K562 (cell line): ENCODE measurements around the gene SCMH1. TPM values are rescaled to one million over a fixed set of nuclear protein-coding genes. Genes with fewer than 3 reads are reported as not detected.

Source experiments
- ARID1B ChIP-seq: fragments of 450-650 bp; IDR thresholded peaks from 2 replicates; pipeline ENCODE4 v1.6.1; 2016; ENCODE audit warnings: antibody characterized with exemption, mild to moderate bottlenecking, inconsistent platforms
- ATF1 ChIP-seq, 2 experiments: fragments of 450-650 bp in 1 of 2; IDR thresholded peaks; 2 replicates each; pipeline ENCODE4 v1.6.1; 2016; ENCODE audit warnings: missing compliant biosample characterization in 1 of 2, missing genetic modification characterization in 1 of 2
- CHAMP1 ChIP-seq: fragments of 450-650 bp; IDR thresholded peaks from 2 replicates; pipeline ENCODE4 v1.6.1; 2016; ENCODE audit warnings: mild to moderate bottlenecking
- CREB1 ChIP-seq, 2 experiments: sonication (generic) in 1 of 2; formaldehyde crosslinking in 1 of 2; IDR thresholded peaks; 2 replicates each; pipeline versions ENCODE4 v1.6.1 to v1.8.0; 2012 to 2022; ENCODE audit warnings: inconsistent platforms in 1 of 2, mild to moderate bottlenecking in 1 of 2, missing genetic modification reagents in 1 of 2, moderate library complexity in 1 of 2
- CTBP1 ChIP-seq: fragments of 450-650 bp; IDR thresholded peaks from 2 replicates; pipeline ENCODE4 v1.6.1; 2016; ENCODE audit warnings: borderline replicate concordance
- HMBOX1 ChIP-seq: sonication (generic); IDR thresholded peaks from 2 replicates; pipeline ENCODE4 v1.6.1; 2016
- KAT8 ChIP-seq: fragments of 450-650 bp; IDR thresholded peaks from 2 replicates; pipeline ENCODE4 v1.6.1; 2016; ENCODE audit warnings: low read depth, mild to moderate bottlenecking
- KDM1A ChIP-seq, 2 experiments: fragments of 450-650 bp; IDR thresholded peaks; 2 replicates each; pipeline ENCODE4 v1.6.1; 2016; ENCODE audit warnings: mild to moderate bottlenecking in 2 of 2
- KLF6 ChIP-seq: fragments of 250-450 bp; sonication (Bioruptor Pico); IDR thresholded peaks from 2 replicates; pipeline ENCODE4 v1.4.0; 2020; ENCODE audit warnings: mild to moderate bottlenecking, moderate library complexity, borderline replicate concordance
- MLX ChIP-seq, 2 experiments: fragments of 450-650 bp in 1 of 2; sonication (generic) in 1 of 2; formaldehyde crosslinking; conservative IDR thresholded peaks; 2 replicates each; pipeline versions ENCODE4 v1.4.0 to v1.8.1; 2020 to 2022; ENCODE audit warnings: mild to moderate bottlenecking in 1 of 2, missing genetic modification reagents in 1 of 2
- MYBL2 ChIP-seq, 2 experiments: fragments of 450-650 bp in 1 of 2; sonication (generic) in 1 of 2; formaldehyde crosslinking in 1 of 2; IDR thresholded peaks; 2 replicates each; pipeline versions ENCODE4 v1.6.1 to v1.8.1; 2017 to 2022; ENCODE audit warnings: borderline replicate concordance in 1 of 2, inconsistent platforms in 1 of 2, low read depth in 1 of 2, mild to moderate bottlenecking in 1 of 2, missing genetic modification reagents in 1 of 2, moderate library complexity in 1 of 2
- NCOA2 ChIP-seq, 2 experiments: fragments of 450-650 bp; IDR thresholded peaks; 2 replicates each; pipeline ENCODE4 v1.6.1; 2018; ENCODE audit warnings: mild to moderate bottlenecking in 2 of 2, moderate library complexity in 1 of 2; ENCODE audit not compliant: partially characterized antibody in 2 of 2
- SFPQ ChIP-seq: fragments of 200-400 bp; formaldehyde crosslinking; IDR thresholded peaks from 2 replicates; pipeline ENCODE4 v1.6.1; 2017; ENCODE audit warnings: mild to moderate bottlenecking, low read depth, low read length, moderate library complexity
- SMARCA4 ChIP-seq: fragments of 450-650 bp; IDR thresholded peaks from 2 replicates; pipeline ENCODE4 v1.6.1; 2016
- SNAPC5 ChIP-seq: fragments of 250-450 bp; sonication (Bioruptor Pico); IDR thresholded peaks from 2 replicates; pipeline ENCODE4 v1.8.0; 2021; ENCODE audit warnings: moderate library complexity, mild to moderate bottlenecking, inconsistent platforms
- TAL1 ChIP-seq: fragments of 450-650 bp; IDR thresholded peaks from 2 replicates; pipeline ENCODE4 v1.6.1; 2016; ENCODE audit warnings: mild to moderate bottlenecking
- ZBTB34 ChIP-seq: fragments of 250-450 bp; sonication (Bioruptor Pico); IDR thresholded peaks from 2 replicates; pipeline ENCODE4 v1.8.0; 2021; ENCODE audit warnings: mild to moderate bottlenecking, moderate library complexity
- polyA plus RNA-seq, 8 experiments: library from polyadenylated mRNA; depleted of rRNA in 4 of 8; stranded (reverse) in 5 of 8; unstranded in 3 of 8; fragments of >200 nt; fragmentation: Nextera tagmentation in 2 of 8; fragmentation: Illumina TruSeq in 1 of 8; extraction: Ambion mirVana in 2 of 8; extraction: Trizol in 1 of 8; gene quantifications; 2 replicates each; pipeline versions ENCODE4 v1.2.1 to v1.2.3, GENCODE V29; 2011 to 2014; ENCODE audit warnings: inconsistent platforms in 1 of 8, missing spikeins in 1 of 8
- total RNA-seq, 7 experiments: library from RNA; depleted of rRNA in 6 of 7; stranded (reverse); fragments of >200 nt in 6 of 7; fragmentation: Illumina TruSeq in 2 of 7; extraction: Trizol in 2 of 7; gene quantifications; 2 replicates each; pipeline versions ENCODE4 v1.2.1 to v1.2.3, GENCODE V29; 2011 to 2021; ENCODE audit warnings: low replicate concordance in 1 of 7

Gene SCMH1
- total and polyA plus RNA-seq, 9 of the 15 experiments (the other 6 are each of a cell fraction or from before 2014, with no cell fraction given), result 8.5 to 37.0 (median 26.8) TPM

- TF ChIP-seq SNAPC5 (CRISPR knock-in tag) (no peak), KAT8 (no peak), SMARCA4 (peak; percentile 96), HMBOX1 (0 out of 2 replicates have a peak, but pooled peaks have one; percentile 31), ZBTB34 (no peak), KLF6 (CRISPR knock-in tag) (no peak), ARID1B (peak; percentile 89), KDM1A (IDR thresholded peaks at IDR 0.05) (peak; percentile 37 to 66; a peak in 2 of 4 replicates), TAL1 (peak; percentile 25; the same call in 1 of the 2 replicates), CHAMP1 (no peak), MLX (CRISPR knock-in tag; conservative IDR thresholded peaks at IDR 0.05) (no peak), ATF1 (CRISPR knock-in tag; IDR thresholded peaks at IDR 0.05) (no peak), ATF1 (tag; IDR thresholded peaks at IDR 0.05) (0 out of 2 replicates have a peak, but pooled peaks have one; percentile 28), SFPQ (no peak), CTBP1 (peak; percentile 97), MYBL2 (IDR thresholded peaks at IDR 0.05; ENCODE audit: low read depth) (no peak), MYBL2 (CRISPR knock-in tag; IDR thresholded peaks at IDR 0.05; ENCODE audit: borderline replicate concordance) (no peak), NCOA2 (IDR thresholded peaks at IDR 0.05; ENCODE audit: partially characterized antibody in 2 of 2) (no peak), CREB1 (IDR thresholded peaks at IDR 0.05) (peak; percentile 9; the same call in 1 of the 2 replicates), CREB1 (CRISPR knock-in tag; IDR thresholded peaks at IDR 0.05) (no peak)
Observed at GRCh38 chr1:41109310-41110197, 132.6 kb downstream of the SCMH1 start (continued).
